Eye (tissue), 1 donor: ENCODE data around the gene SDF4.
"Not testable (repeated sequence)": the region's sequence is repeated elsewhere in the genome, so short reads cannot be mapped to it uniquely, and the experiment has no call there.

Experiments used
- DNase-seq: peaks from one replicate; pipeline ENCODE4 v3.0.0-alpha.2; 2015

Gene SDF4

DNA sequence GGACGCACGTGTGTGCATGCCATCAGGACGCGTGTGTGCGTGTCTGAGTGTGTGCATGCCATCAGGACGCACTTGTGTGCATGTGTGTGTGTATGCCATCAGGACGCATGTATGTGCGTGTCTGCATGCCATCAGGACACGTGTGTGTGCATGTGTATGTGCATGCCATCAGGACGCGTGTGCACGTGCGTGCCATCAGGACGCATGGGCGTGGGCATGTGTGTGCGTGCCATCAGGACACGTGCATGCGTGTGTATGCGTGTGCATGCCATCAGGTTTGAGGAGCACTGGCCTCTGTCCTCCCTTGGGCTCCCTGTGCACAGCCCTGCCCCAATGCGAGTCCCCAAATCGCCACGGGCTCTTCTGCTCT is 27.3 kb upstream of the SDF4 start:
- DNase-seq: no peak

DNA sequence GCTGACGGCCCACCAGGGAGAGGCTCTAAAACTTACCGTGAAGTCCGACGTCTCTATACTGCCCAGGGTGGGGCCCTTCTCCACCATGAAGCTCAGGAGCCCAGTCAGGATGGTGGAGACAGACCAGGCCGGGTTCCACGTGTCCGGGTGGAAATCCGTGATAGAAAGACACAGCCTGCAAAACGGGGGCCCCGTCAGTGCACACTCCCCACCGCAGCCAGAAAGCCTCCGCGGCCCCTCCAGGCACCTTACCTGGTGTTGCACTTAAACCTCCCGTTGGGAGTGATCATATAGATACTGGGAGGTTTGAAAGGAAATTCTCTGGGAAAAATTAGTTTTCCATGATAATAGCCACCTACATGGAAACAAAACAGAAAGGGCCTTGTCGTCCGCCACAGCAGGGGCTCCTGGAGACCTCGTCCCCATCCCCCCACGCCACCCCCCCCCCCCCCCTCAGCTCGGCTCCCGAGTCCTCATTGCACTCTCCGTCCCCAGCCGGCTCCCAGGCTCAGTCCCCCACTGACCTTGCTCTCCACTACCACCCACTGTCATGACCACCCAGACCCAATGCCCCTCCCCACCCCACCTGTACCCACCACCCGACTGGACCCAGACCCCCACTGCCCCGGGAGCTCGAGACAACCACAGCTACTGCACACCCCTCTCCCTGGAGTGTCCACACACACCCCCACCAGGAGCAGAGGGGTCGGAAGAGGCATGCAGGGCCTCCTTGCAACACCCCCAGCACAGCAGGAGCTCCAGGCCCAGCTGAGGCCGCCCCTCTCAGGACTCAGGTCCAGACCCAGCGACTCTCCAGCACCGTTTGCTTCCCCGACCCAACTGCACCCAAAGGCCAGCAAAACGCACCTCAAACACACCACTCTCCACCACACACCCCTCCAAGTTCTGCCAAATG is 25.4 kb upstream of the SDF4 start:
- DNase-seq: no peak

DNA sequence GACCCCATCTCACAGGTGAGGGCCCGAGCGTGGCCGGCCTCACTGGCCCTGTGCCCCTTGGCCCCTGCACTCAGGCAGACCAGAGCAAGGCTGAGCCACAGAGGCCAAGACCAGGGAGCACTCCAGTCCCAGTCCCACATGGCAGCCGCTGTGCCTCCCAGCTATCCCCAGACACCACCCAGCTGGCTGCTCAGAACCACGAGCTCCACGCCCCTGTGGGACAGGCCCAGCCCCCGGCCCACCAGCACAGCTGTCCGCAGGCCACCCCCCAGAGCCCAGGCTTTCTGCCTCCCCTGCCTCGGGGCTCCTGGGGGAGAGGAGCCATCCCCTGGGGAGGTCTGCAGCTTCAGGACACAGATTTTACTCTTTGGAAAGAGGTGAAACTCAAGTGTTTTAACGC is 23.8 kb upstream of the SDF4 start:
- no peak for DNase-seq

DNA sequence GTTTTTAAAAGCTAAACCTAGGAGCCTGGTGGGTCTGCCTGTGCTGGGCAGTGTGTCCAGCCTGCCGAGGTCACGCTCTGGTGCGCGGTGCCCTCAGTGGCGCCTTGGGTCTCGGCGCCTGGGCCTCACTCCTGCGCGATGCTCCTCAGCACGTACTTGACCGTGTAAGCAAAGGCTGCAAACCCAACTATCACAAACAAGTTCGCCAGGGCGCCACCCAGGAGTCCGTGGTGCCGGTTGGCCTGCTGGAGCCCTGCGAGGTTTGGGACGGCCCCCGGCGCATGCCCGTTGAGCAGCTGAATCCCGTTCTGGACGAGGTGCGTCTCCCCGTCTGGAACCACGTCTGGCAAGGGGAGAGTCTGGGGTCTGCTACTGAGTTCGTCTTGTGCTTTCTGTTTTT is 23.3 kb upstream of the SDF4 start:
- no peak for DNase-seq

DNA sequence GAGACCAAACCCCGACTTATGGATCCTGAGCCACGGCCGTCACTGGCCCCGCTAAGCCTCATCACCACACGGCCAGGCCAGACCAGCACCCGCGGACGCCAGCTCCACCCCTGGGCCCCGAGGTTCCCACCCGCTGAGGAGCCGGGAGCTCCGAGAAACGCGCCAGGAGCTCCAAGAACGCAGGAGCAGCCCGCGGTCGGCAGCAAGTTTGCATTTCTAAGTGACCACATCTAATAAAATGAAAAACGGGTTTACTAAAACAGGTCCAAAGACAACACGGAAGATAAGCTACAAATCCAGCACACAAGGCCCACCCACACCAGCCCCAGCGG is 22.8 kb upstream of the SDF4 start:
- DNase-seq: no peak

DNA sequence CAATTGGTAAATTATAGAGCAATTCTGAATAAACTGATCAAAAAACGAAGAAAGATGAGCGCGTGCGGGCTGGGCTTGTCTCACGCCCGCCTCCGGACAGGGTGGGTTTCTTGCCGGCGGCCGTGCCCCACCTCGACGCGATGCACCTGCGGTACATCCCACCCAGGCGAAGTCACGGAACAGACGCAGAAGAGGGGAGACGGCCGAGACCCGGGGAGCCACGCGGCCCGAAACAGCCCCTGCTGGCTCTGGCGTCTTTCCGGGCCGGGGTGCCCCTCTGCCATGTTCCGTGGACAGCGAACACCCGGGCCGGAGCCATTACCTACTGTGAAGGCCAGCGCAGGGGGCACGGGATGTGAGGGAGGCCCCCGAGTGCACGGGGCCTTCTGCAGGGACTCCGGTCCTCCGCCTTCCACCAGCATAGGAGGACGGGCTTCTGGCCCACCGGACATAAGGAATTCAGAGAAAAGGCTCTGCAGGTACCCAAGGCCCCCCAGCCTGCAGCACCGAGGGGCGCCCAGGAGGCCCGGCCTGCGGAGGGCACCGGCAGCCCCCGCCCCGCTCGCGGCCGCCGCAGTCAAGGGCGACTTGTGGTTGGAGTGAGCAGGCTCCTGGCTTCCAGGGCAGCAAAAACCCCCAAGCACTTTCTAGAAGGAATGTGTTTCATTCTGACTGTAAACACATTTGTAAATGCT is 22.3 kb upstream of the SDF4 start:
- no peak for DNase-seq

DNA sequence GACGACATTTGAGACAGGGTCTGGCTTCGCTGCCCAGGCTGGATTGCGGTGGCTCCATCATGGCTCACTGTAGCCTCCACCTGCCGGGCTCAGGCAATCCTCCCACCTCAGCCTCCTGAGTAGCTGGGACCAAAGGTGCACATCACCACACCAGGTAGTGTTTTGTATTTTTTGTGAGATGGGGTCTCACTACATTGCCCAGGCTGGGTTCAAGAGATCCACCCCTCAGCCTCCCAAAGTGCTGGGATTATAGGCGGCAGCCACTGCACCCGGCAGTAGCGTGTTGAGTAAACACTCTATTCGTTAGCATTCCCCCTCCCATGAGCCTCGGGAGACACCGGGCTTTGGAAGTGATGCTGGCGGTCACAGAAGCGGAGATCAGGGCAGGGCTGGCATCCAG is 21.5 kb upstream of the SDF4 start:
- DNase-seq: no peak

DNA sequence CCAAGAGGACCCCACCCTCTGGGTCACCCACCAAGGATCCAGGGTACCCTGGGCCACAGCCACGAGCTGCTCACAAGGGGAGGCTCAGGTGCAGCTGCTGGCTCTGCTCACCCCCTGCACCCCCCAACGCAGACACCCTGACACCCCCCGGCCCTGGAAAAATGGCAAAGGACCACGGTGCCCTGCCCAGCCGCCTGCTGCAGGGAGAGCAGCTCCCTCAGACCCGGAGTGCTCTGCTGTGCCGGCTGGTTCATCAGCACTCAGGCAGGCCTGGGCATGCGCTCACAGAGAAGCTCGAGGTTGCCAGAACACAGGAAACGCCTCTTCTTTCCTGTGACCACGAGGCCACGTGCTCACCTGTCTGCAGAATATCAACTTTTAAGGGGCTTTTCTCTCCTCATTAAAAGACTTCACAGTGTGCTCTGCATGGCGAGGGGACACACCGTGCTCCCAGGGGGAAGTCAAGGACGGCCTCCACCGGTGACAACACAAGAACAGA is 19.0 kb upstream of the SDF4 start:
- DNase-seq: no peak

DNA sequence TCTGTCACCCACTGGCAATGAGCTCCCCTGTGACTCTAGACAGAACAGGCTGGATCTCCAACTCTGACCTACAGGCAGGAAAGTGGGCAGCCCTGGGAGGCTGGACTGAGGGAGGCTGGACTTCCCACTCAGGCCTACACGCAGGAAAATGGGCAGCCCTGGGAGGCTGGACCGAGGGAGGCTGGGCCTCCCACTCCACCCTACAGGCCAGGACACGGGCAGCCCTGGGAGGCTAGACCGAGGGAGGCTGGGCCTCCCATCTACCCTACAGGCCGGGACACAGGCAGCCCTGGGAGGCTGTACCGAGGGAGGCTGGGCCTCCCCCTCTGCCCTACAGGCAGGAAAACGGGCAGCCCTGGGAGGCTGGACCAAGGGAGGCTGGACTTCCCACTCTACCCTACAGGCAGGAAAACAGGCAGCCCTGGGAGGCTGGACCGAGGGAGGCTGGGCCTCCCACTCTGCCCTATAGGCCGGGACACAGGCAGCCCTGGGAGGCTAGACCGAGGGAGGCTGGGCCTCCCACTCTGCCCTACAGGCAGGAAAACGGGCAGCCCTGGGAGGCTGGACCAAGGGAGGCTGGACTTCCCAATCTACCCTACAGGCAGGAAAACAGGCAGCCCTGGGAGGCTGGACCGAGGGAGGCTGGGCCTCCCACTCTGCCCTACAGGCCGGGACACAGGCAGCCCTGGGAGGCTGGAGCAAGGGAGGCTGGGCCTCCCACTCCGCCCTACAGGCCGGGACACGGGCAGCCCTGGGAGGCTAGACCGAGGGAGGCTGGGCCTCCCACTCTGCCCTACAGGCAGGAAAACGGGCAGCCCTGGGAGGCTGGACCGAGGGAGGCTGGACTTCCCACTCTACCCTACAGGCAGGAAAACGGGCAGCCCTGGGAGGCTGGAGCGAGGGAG is 16.5 kb upstream of the SDF4 start:
- DNase-seq: not testable (repeated sequence)

DNA sequence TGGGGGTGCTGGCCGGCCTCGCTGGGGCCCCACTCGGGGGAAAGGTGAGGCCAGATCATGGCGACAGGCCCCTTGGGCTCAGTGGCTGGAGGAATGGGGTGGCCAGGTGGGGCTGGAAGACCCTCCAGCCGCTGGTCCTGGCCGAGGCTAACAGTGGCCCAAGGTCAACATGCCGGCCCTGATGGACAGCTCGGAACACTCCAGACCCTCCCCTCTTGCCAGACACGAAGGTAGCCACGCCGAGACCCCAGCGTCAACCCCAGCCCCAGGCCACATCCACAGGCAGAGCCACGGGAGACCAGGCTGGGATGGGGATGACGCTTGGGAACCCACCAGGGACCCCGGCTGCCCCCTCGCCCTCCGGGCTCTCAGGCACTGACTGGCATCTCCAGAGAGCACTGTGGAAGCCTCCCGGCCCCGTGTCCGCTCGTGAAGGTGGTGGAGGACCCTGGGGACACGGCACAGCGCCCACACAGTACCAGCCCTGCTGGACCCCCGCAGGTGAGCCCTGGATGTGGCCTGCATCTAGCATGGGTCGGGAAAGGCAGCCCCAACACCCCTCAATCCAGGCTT is 15.6 kb upstream of the SDF4 start:
- DNase-seq: no peak

DNA sequence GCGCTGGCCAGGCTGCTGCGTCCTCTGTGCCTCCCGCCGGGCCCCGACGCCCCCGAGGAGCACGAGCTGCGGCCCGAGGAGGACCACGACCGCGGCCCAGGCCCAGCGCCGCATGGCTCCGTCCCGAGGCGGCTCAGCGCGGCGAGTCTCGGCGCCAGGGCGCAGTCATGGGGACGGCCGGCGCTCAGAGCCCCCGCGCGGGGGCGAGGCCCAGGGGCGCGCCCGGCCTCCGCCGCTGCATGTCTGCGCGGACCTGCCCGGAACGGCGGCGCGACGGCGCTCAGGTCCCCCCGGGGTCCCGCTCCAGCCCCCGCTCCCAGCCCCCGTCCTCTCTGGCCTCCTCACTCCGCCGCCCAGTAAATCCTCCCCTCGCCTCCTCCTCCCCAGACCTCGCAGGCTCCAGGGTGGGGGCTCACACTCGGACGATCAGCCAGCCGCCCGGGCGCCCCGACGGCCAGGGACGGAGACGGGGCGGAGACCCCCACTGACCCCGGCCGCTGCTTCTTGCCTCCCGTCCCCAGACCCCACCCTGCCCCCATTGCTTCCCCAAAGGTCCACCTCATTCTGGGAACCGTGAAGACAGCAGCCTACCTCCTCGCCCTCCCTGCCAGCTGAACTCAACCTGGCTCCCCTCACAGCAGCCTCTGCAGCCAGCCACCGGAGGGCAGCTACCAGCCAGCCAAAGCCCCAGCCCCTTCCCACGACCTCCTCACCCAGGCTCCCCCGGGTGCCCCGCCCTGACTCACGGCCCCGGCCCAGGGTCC is 15.0 kb upstream of the SDF4 start, which contains the start of gene C1QTNF12:
C1QTNF12 (minus strand) TSS at position 146 of the 764 bp plus-strand sequence; CDS start at position 114, 32 bp downstream.
- peak; percentile 22 for DNase-seq

DNA sequence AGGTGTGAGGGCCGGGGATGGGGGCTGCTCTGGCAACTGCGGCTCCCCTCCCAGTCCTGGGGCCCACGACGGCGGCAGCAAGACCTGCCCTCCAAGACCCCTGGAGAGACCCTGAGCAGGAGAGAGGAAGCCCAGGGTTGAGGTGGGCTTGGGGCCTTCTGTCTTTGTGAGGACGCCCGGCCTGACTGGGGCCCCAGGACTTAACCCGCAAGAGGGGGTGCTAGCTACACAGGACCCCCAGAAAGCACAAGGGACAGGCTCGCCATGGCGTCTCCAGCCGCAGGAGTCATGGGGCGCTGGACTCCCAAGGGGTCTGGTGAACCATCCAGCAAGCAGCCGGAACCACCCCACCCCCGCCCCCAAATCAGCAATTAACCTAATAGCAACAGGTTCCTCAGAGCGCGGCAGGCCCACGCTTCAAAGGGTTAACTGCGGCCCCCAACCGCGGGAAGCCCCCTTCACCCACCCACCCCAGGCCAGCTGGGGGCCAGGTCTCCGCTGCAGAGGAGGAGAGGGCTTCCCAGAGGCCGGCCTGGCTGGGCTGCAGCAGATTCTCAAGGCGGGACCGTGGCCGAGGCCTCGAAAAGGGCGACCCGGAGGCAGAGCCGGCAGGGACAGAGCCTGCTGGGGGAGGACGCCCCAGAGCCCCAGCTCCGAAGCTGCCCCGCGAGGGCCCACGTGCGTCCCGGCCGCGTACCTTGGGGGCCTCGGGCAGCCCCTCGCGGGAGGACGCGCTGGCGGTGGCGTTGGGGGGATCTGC is 14.2 kb upstream of the SDF4 start:
- no peak for DNase-seq

DNA sequence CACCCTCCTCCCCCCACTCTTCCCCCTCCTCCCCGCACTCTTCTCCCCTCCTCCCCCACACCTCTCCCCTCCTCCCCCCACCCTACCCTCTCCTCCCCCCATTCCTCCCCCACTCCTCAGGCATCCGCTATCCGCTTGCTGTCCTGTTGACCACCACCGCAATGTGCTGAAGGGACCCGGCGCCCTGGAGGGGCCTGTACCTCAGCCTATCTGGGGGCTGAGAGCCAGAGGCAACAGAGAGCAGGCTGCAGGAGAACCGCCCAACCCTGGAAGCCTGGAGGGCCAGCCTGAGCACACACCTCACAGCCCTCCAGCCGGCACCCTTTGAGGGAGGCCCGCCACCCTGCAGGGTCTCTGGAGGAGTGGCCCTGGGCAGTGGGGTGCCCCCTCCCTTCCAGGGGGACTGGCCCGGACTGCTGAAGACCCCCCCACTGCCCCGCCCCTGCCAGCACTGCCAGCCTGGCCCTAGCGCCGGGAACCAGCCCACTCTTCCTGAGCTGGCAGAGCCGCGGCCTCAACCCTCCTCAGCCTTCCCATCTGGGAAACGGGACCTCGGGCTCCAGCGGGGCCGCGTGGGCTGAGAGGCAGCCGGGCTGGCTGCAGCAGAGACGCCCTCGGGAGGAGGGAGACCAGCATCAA is 13.5 kb upstream of the SDF4 start:
- DNase-seq: no peak

DNA sequence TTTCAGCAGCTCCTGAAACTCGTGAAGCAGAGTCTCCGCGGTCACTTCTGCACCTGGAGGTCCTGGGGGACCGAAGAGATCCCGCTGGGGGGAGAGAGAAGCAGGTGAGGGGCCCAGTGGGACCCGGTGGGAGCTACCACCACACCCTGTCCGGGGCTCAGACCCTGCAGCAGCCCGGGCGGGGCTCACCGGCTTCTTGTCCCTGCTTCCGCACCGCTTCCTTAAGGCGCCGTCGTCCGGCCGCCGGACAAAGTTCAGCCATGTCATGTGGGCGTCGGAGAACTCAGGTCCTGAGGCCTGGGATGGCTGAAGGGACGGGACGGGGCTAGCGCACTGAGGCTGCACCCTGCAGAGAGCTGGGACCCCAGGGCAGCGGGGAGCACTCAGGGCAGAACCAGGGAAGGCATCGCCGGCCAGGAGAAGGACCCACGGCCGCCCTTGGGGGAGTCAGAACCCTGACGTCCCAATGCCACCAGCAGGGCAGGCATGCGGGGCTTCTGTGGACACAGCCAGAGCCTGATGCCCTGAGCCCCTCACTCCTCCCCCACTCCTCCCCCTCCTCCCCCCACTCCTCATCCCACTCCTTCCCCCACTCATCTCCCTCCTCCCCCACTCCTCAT is 12.5 kb upstream of the SDF4 start:
- DNase-seq: peak; percentile 36

DNA sequence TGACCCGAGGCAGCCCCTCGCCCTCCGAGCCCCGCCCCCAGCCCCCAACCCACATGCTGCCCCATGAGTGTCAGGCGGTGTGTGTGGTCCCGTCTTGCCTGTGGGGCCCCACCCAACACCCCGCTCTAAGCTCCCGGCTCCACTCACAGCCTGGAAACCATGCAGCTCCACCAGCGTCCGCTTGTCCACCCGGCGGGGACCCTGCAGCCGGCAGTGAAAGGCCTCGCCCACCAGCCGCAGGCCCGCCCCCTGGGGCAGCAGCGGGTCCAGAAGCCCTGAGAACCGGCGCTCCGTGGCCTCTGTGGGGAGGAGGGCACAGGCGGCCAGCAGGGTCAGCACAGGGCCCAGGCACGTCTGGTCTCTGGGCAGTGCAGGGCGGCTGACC is 12.0 kb upstream of the SDF4 start:
- peak; percentile 45 for DNase-seq

DNA sequence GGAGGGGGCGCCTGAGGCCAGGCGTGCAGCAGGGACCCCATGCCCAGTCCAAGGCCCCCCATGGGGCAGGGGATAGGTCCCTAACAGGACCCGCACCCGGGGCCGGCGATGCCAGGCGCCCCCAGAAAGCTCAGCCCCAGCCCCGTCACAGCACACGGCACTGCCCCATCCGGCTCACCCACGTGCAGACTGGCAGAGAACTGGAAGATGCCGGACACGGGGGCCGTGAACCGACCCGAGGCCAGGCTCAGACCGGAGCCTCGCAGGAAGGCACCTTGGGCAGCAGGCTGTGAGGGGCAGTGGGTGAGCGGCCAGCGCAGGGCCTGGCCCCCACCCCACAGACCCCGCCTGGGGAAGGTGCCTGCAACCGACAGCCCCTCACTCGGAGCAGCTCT is 11.5 kb upstream of the SDF4 start:
- DNase-seq: no peak

DNA sequence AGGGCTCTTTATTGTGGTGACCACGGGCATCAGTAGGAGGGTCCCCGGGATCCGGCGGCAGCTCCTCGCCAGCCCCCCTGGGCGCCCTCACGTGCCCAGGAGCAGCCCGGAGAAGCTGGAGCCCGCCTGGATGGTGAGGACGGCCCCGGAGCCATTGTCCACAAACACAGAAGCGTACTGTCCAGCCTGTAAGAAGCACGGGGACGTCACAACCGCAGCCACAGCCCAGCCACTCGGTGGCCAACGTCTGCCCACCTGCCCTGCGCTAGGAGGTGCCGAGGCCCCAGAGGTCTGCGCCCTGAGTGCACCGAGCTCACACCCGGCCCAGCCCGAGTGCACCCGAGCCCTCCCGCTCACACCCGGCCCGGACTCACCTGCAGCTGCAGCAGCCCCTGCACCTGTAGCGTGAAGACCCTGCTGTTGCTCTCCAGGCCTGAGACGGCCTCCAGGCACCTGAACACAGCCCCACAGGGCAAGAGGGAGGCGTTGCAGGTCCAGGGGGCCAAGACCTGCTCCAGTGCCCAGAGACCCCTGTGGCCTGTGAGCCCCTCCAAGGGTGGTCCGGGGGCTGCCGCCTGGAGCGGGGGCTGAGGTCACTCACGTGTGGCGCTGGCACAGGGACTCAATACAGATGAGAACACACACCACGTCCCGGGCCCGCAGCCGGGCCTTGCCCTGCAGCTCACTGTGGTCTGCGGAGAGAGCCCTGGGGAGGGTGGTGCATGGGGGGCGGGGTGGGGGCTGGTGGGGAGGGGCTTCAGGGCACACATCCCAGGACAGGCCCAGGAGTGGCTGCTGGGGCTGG is 10.9 kb upstream of the SDF4 start:
- no peak for DNase-seq

DNA sequence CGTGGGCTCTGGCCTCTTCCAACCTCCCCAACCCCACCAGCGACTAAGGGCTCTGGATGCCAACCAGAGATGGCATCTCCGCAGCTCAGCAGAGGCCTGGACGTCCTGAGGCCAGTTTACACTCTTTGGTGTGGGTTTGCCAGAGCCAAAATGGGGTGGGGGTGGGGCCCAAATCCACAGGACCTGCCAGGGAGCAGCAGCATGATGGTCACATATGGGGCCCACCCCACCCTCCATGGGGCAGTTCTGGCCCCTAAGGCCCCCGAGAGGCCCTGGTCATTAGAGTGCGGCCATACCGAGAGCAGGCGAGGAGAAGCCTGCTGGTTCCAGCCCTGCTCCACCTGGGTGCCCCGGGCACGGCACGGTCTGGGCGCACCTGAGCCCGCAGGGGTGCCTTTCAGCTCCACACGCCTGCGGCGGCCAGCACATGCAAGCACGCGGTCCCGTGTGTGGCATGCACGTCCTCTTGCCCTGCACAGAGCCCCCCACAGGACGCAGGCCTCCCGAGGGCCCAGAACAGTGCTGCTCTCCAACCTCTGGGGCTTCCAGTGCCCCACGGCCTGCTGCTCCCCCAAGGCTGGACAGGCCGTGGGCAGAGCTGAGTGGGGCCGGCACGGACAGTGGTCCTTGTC is 9.9 kb upstream of the SDF4 start:
- no peak for DNase-seq
